Measurements from ENCODE around the gene CD38.

Gene CD38

GRCh38 chr4:15749001-15749400, 29.1 kb upstream of the CD38 start:
- Histone ChIP-seq H3K4me2 (ENCODE audit: low read length, poor library complexity, severe bottlenecking) (no peak overlapping the region), H3K36me3 (ENCODE audit: control insufficient read depth in 1 of 2, insufficient read depth in 2 of 2, low read depth in 1 of 2, low read length in 2 of 2) (no peaks in the 10 kb centered on the region), H2AFZ (ENCODE audit: low read depth, low read length) (no peak overlapping the region), H3K4me1 (ENCODE audit: control insufficient read depth, insufficient read depth, low read depth, low read length) (peaks cover 6% of the 10 kb centered on the region), H4K91ac (ENCODE audit: low read length) (no peak overlapping the region), H3K9ac (ENCODE audit: low read length) (no peak overlapping the region), H3K27ac (ENCODE audit: low read length, poor library complexity, severe bottlenecking) (no peak overlapping the region), H3K18ac (ENCODE audit: low read depth in 1 of 2, low read length in 2 of 2) (no peak overlapping the region), H3K4me3 (ENCODE audit: insufficient read depth in 1 of 2, low read depth in 1 of 2, low read length in 2 of 2) (no peak overlapping the region), H2BK5ac (ENCODE audit: low read depth, low read length, poor library complexity, severe bottlenecking) (no peak overlapping the region), H3K23ac (ENCODE audit: low read length in 2 of 2) (no peak overlapping the region), H3K14ac (ENCODE audit: low read length in 2 of 2) (no peak overlapping the region), H2BK15ac (ENCODE audit: low read depth, poor library complexity, severe bottlenecking) (no peak overlapping the region), H3K79me1 (replicated peaks; ENCODE audit: low read length, poor library complexity, severe bottlenecking) (no peaks in the 10 kb centered on the region), H4K8ac (ENCODE audit: low read length) (no peak overlapping the region), H3K9me3 (ENCODE audit: control insufficient read depth, low read length) (peaks cover 5% of the 10 kb centered on the region), H3K27me3 (ENCODE audit: control insufficient read depth in 1 of 2, insufficient read depth in 1 of 2, low read length in 2 of 2) (peaks cover 4 to 5% of the 10 kb centered on the region in 2 experiments), H3K4ac (ENCODE audit: low read depth in 1 of 2, low read length in 2 of 2) (no peak overlapping the region), H2AK5ac (ENCODE audit: low read length, severe bottlenecking) (no peak overlapping the region), H2BK120ac (ENCODE audit: low read depth, low read length) (no peak overlapping the region), H2BK12ac (ENCODE audit: low read length in 2 of 2) (no peak overlapping the region)
- DNase-seq: no peak
- WGBS: 78% methylated on average over 6 of the region's 6 CpGs

DNA sequence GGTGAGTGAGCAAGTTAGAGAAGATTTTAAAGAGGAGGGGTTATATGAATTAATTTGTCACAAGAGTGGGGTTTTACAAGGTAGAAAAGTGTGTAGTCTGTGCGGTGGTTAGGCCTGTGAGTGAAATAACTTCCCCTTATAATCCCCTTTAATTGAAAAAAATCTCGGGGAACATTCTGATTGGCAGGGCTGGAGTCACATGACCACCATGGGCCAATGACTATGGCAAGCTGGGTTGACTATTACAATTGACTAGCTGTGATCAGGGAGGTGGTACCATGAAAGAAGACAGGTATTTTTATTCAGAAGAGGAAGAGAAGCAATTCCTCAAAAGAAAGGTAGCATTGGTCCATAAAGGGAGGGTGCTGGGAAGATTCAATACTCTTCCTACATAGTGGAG, 27.0 kb upstream of the CD38 start:
- Histone ChIP-seq H3K4ac (ENCODE audit: low read depth in 1 of 2, low read length in 2 of 2) (no peak overlapping the region), H3K27me3 (ENCODE audit: control insufficient read depth in 1 of 2, insufficient read depth in 1 of 2, low read length in 2 of 2) (peaks cover 4 to 5% of the 10 kb centered on the region in 2 experiments), H2BK12ac (ENCODE audit: low read length in 2 of 2) (no peak overlapping the region), H3K9me3 (ENCODE audit: control insufficient read depth, low read length) (peaks cover 2% of the 10 kb centered on the region), H3K79me1 (replicated peaks; ENCODE audit: low read length, poor library complexity, severe bottlenecking) (no peaks in the 10 kb centered on the region), H3K14ac (ENCODE audit: low read length in 2 of 2) (no peak overlapping the region), H2BK15ac (ENCODE audit: low read depth, poor library complexity, severe bottlenecking) (no peak overlapping the region), H3K23ac (ENCODE audit: low read length in 2 of 2) (no peak overlapping the region), H2BK120ac (ENCODE audit: low read depth, low read length) (no peak overlapping the region), H3K18ac (ENCODE audit: low read depth in 1 of 2, low read length in 2 of 2) (no peak overlapping the region), H3K4me3 (ENCODE audit: insufficient read depth in 1 of 2, low read depth in 1 of 2, low read length in 2 of 2) (no peak overlapping the region), H3K27ac (ENCODE audit: low read length, poor library complexity, severe bottlenecking) (no peak overlapping the region), H3K36me3 (ENCODE audit: control insufficient read depth in 1 of 2, insufficient read depth in 2 of 2, low read depth in 1 of 2, low read length in 2 of 2) (no peaks in the 10 kb centered on the region), H2AFZ (ENCODE audit: low read depth, low read length) (no peak overlapping the region), H4K8ac (ENCODE audit: low read length) (no peak overlapping the region), H2AK5ac (ENCODE audit: low read length, severe bottlenecking) (no peak overlapping the region), H2BK5ac (ENCODE audit: low read depth, low read length, poor library complexity, severe bottlenecking) (no peak overlapping the region), H3K4me2 (ENCODE audit: low read length, poor library complexity, severe bottlenecking) (no peak overlapping the region), H3K4me1 (ENCODE audit: control insufficient read depth, insufficient read depth, low read depth, low read length) (peaks cover 6% of the 10 kb centered on the region), H4K91ac (ENCODE audit: low read length) (no peak overlapping the region), H3K9ac (ENCODE audit: low read length) (no peak overlapping the region)
- DNase-seq: no peak
- 90% methylated on average over 2 of the region's 2 CpGs for WGBS

- DNase-seq: no peak
- H3K4me2 ChIP-seq (ENCODE audit: low read length, poor library complexity, severe bottlenecking): no peak overlapping the region
- H3K9me3 ChIP-seq (ENCODE audit: control insufficient read depth, low read length): no peaks in the 10 kb centered on the region
- no peak overlapping the region for H2BK120ac ChIP-seq (ENCODE audit: low read depth, low read length)
- no peak overlapping the region for H3K18ac ChIP-seq (ENCODE audit: low read depth in 1 of 2, low read length in 2 of 2)
- H3K27me3 ChIP-seq (ENCODE audit: control insufficient read depth in 1 of 2, insufficient read depth in 1 of 2, low read length in 2 of 2): peaks cover 4 to 5% of the 10 kb centered on the region in 2 experiments
- no peak overlapping the region for H2AK5ac ChIP-seq (ENCODE audit: low read length, severe bottlenecking)
- H3K79me1 ChIP-seq (replicated peaks; ENCODE audit: low read length, poor library complexity, severe bottlenecking): no peaks in the 10 kb centered on the region
- H3K23ac ChIP-seq (ENCODE audit: low read length in 2 of 2): no peak overlapping the region
- H2BK5ac ChIP-seq (ENCODE audit: low read depth, low read length, poor library complexity, severe bottlenecking): no peak overlapping the region
- no peak overlapping the region for H3K9ac ChIP-seq (ENCODE audit: low read length)
- H3K36me3 ChIP-seq (ENCODE audit: control insufficient read depth in 1 of 2, insufficient read depth in 2 of 2, low read depth in 1 of 2, low read length in 2 of 2): no peaks in the 10 kb centered on the region
- no peak overlapping the region for H2BK15ac ChIP-seq (ENCODE audit: low read depth, poor library complexity, severe bottlenecking)
- no peak overlapping the region for H3K14ac ChIP-seq (ENCODE audit: low read length in 2 of 2)
- no peak overlapping the region for H2AFZ ChIP-seq (ENCODE audit: low read depth, low read length)
- no peak overlapping the region for H3K4me3 ChIP-seq (ENCODE audit: insufficient read depth in 1 of 2, low read depth in 1 of 2, low read length in 2 of 2)
- H3K4ac ChIP-seq (ENCODE audit: low read depth in 1 of 2, low read length in 2 of 2): no peak overlapping the region
- H4K8ac ChIP-seq (ENCODE audit: low read length): no peak overlapping the region
- H2BK12ac ChIP-seq (ENCODE audit: low read length in 2 of 2): peak overlapping the region in 1 of 2 experiments; percentile 75
- no peak overlapping the region for H3K27ac ChIP-seq (ENCODE audit: low read length, poor library complexity, severe bottlenecking)
- 96% methylated on average over 6 of the region's 6 CpGs for WGBS
- peaks cover 6% of the 10 kb centered on the region for H3K4me1 ChIP-seq (ENCODE audit: control insufficient read depth, insufficient read depth, low read depth, low read length)
- H4K91ac ChIP-seq (ENCODE audit: low read length): no peak overlapping the region
Measured at GRCh38 chr4:15753081-15753480, 25.0 kb upstream of the CD38 start.

DNA sequence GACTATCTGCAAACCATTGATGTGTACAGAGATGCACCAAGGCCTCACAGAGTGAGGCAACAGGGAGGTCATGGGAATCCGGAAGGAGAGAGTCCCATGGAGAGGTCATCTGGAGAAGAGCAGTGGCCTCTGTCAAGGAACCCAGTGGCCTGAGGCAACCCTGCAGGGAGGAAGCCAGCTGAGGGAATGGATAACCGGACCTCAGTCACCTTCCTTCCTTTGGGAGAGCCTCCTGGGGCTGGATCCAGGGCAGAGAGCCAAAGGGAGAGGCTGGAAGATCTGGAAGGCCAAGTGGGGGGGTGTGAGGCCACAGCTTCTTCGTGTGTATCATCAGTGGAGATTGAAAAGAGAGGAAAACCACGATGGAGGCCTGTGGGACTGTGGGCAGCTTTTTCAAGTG, 24.3 kb upstream of the CD38 start:
- 41% methylated on average over 4 of the region's 4 CpGs for WGBS
- H3K27ac ChIP-seq (ENCODE audit: low read length, poor library complexity, severe bottlenecking): no peak overlapping the region
- peaks cover 3% of the 10 kb centered on the region in 2 experiments for H3K27me3 ChIP-seq (ENCODE audit: control insufficient read depth in 1 of 2, insufficient read depth in 1 of 2, low read length in 2 of 2)
- H3K18ac ChIP-seq (ENCODE audit: low read depth in 1 of 2, low read length in 2 of 2): no peak overlapping the region
- no peaks in the 10 kb centered on the region for H3K79me1 ChIP-seq (replicated peaks; ENCODE audit: low read length, poor library complexity, severe bottlenecking)
- peak; percentile 42 for DNase-seq
- no peak overlapping the region for H3K4me2 ChIP-seq (ENCODE audit: low read length, poor library complexity, severe bottlenecking)
- H3K4ac ChIP-seq (ENCODE audit: low read depth in 1 of 2, low read length in 2 of 2): peak overlapping the region in 1 of 2 experiments; percentile 19
- no peak overlapping the region for H2BK5ac ChIP-seq (ENCODE audit: low read depth, low read length, poor library complexity, severe bottlenecking)
- H2BK120ac ChIP-seq (ENCODE audit: low read depth, low read length): no peak overlapping the region
- no peak overlapping the region for H2BK15ac ChIP-seq (ENCODE audit: low read depth, poor library complexity, severe bottlenecking)
- no peak overlapping the region for H3K9ac ChIP-seq (ENCODE audit: low read length)
- peaks cover 6% of the 10 kb centered on the region for H3K4me1 ChIP-seq (ENCODE audit: control insufficient read depth, insufficient read depth, low read depth, low read length)
- H3K14ac ChIP-seq (ENCODE audit: low read length in 2 of 2): no peak overlapping the region
- no peak overlapping the region for H4K8ac ChIP-seq (ENCODE audit: low read length)
- no peak overlapping the region for H3K4me3 ChIP-seq (ENCODE audit: insufficient read depth in 1 of 2, low read depth in 1 of 2, low read length in 2 of 2)
- H2AFZ ChIP-seq (ENCODE audit: low read depth, low read length): no peak overlapping the region
- no peak overlapping the region for H4K91ac ChIP-seq (ENCODE audit: low read length)
- H2BK12ac ChIP-seq (ENCODE audit: low read length in 2 of 2): peak overlapping the region; percentile 9 to 75
- no peaks in the 10 kb centered on the region for H3K36me3 ChIP-seq (ENCODE audit: control insufficient read depth in 1 of 2, insufficient read depth in 2 of 2, low read depth in 1 of 2, low read length in 2 of 2)
- H3K23ac ChIP-seq (ENCODE audit: low read length in 2 of 2): no peak overlapping the region
- H3K9me3 ChIP-seq (ENCODE audit: control insufficient read depth, low read length): no peaks in the 10 kb centered on the region
- H2AK5ac ChIP-seq (ENCODE audit: low read length, severe bottlenecking): no peak overlapping the region
